HUES48 (cell line): ENCODE measurements around the gene IRF2.

Experiments
- H3K27ac ChIP-seq: one replicate; pipeline ENCODE4 v1.7.0; 2013; ENCODE audit warnings: low read depth, low read length, inconsistent platforms
- H3K27me3 ChIP-seq: 2 replicates; pipeline ENCODE4 v1.6.1; 2013; ENCODE audit warnings: mild to moderate bottlenecking, low read length; ENCODE audit not compliant: control insufficient read depth, insufficient read depth
- H3K36me3 ChIP-seq: 2 replicates; pipeline ENCODE4 v1.6.1; 2013; ENCODE audit warnings: low read length; ENCODE audit not compliant: control insufficient read depth, insufficient read depth
- H3K4me1 ChIP-seq: 2 replicates; pipeline ENCODE4 v1.6.1; 2013; ENCODE audit warnings: mild to moderate bottlenecking, low read length; ENCODE audit not compliant: control insufficient read depth, insufficient read depth
- H3K4me3 ChIP-seq: 2 replicates; pipeline ENCODE4 v1.5.1; 2013; ENCODE audit warnings: mild to moderate bottlenecking, low read depth, low read length
- H3K9ac ChIP-seq: 2 replicates; pipeline ENCODE4 v1.6.1; 2013; ENCODE audit warnings: mild to moderate bottlenecking, low read depth, low read length, moderate library complexity
- H3K9me3 ChIP-seq: 2 replicates; pipeline ENCODE4 v1.6.1; 2013; ENCODE audit warnings: low read length; ENCODE audit not compliant: control insufficient read depth, insufficient read depth

IRF2 gene

DNA sequence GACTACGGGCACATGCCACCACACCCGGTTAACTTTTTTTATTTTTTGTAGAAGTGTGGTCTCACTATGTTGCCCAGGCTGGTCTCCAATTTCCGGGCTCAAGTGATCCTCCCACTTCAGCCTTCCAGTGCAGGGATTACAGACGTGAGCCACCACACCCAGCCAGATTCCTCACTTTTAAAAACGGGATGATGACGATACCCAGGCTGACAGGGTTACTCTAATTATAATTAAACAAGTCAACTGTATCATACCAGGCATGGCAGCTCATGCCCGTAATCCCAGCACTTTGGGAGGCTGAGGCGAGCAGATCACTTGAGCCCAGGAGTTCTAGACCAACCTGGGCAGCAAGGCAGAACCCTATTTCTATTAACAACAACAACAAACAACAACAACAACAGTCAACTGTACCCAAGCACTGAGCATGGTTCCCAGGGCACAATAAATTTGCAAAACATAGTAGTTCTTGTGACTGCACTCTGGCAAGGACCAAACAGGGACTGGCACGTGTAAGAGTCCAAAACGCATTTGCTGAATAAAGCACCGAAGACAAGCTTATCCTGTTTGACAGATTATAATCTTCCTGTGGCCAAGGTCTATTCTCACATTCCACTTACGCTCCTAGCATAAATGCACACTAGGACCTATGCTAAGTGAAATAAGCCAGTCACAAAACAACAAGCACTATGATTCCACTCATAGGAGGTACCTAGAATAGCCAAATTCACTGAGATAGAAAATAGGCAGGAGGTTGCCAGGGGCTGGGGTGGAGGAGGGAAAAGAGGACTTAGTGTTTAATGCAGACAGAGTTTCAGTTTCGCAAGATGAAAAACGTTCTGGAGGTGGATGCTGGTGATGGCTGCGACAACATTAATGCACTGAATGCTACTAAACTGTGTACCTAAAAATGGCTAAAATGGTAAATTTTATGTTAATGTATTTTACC, 77.5 kb downstream of the IRF2 start:
- Histone ChIP-seq H3K36me3 (peaks cover 49% of the 10 kb centered on the region), H3K27me3 (no peaks in the 10 kb centered on the region), H3K4me1 (peaks cover 15% of the 10 kb centered on the region), H3K27ac (no peak overlapping the region), H3K4me3 (no peak overlapping the region), H3K9ac (no peak overlapping the region), H3K9me3 (no peaks in the 10 kb centered on the region)

- H3K9ac ChIP-seq = no peak overlapping the region
- no peak overlapping the region for H3K27ac ChIP-seq
- H3K4me3 ChIP-seq = no peak overlapping the region
- no peaks in the 10 kb centered on the region for H3K9me3 ChIP-seq
- peaks cover 6% of the 10 kb centered on the region for H3K4me1 ChIP-seq
- peaks cover 58% of the 10 kb centered on the region for H3K36me3 ChIP-seq
- no peaks in the 10 kb centered on the region for H3K27me3 ChIP-seq
These were observed 78.4 kb downstream of the IRF2 start for GRCh38 chr4:184395971-184396391.

- H3K4me1 ChIP-seq = peaks cover 5% of the 10 kb centered on the region
- no peaks in the 10 kb centered on the region for H3K9me3 ChIP-seq
- no peaks in the 10 kb centered on the region for H3K27me3 ChIP-seq
- no peak overlapping the region for H3K4me3 ChIP-seq
- no peak overlapping the region for H3K9ac ChIP-seq
- peaks cover 58% of the 10 kb centered on the region for H3K36me3 ChIP-seq
- H3K27ac ChIP-seq = no peak overlapping the region
These were observed 78.9 kb downstream of the IRF2 start for GRCh38 chr4:184395451-184395917.

DNA sequence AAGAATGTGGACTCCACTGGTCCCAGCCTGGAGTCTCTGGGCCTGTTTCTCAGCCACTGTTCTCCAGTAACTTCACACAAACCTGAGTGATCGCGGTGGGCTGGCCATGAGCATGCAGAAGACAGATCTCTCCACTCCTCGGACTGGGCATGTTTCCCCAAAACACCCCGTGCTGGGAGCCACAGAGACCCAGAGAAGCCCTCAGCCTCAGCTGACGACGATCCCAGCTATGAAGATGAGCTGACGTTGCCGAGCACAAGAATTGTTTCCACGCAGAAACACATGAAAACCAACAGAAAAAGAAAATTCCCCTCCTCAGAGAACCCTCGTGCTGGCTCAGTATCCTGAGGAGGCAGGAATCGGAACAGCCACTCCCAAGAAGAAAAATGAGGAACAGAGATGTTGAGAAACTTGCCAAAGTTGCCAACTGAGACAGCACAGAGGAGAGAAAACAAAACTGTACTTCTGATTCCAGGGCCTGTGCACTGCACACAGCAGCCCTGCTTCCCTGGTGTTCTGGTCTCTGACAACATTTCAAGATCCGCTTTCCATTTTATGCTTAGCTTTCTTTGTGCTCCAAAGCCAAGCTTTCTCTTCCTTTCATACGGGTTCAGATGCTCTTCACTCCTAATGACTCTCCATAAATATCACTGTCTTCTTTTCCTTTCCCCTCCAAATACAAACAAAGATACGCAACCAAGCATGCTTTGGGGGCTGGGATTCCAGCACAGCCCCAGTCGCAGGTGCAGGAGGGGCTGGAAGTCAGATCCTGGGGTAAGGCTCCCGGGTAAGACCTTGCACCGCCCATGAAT, 81.4 kb downstream of the IRF2 start:
- Histone ChIP-seq H3K4me1 (peaks cover 17% of the 10 kb centered on the region), H3K4me3 (no peak overlapping the region), H3K27ac (no peak overlapping the region), H3K27me3 (no peaks in the 10 kb centered on the region), H3K36me3 (peaks cover 50% of the 10 kb centered on the region), H3K9ac (no peak overlapping the region), H3K9me3 (no peaks in the 10 kb centered on the region)

DNA sequence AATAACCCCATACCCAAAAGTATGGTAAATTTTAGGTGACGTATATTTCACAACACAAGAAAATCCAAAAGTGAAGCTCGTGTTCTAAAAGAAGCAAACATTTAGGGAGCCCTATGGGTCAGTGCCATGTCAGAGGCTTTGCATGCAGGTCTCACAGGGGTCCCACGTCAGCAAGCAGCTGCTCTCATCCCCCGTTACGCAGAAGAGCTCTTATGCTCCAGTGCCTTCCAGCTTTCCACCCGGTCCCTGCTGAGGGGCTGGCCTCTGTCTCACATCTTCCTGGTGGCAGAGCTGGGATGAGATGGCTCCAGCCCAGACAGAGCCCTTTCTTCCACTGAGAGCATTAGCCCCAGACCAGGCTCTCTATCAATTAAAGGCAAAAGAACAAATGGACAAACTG, 82.0 kb downstream of the IRF2 start:
- Histone ChIP-seq H3K9ac (no peak overlapping the region), H3K4me3 (no peak overlapping the region), H3K4me1 (peaks cover 20% of the 10 kb centered on the region), H3K9me3 (no peaks in the 10 kb centered on the region), H3K36me3 (peaks cover 44% of the 10 kb centered on the region), H3K27ac (no peak overlapping the region), H3K27me3 (no peaks in the 10 kb centered on the region)

DNA sequence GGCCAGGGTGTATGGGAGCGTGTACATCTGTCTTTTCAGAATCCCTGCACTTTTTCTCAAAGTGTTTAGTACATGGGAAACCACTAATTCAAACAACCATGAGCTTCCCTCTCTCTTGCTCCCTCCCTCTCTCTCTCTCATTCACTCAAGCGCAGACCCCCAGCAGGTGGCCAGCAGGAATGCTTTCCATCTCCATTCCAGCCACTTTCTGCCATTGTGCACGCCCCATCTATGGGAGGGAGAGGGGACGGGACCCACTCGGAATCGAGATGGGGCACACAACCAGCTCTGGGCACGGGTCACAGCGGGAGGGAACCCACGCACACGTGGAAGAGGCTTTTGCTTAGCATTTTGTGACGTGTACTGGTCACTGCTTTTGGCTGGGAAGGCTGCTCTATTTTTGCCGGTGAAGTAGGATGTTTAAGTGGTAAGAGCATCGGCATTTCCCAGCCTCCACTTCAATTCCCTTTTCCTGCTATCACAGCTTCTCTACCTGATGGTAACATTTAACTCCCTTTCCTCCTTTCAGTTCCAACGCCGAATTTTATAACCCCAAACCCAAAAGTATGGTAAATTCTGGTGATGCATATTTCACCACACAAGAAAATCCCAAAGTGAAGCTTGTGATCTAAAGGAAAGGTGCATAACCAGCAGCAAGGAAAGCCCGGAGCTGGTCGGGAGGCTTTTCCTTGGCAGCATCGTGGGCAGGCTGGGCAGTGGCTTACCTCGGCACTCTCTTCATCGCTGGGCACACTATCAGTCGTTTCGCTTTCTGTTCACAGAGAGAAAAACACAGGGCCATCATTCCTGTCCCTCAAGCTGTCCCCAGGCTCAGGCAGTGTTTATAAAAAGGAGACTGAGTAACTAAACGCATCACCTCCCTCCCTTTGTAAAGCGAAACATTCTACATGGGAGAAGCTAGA, 84.1 kb downstream of the IRF2 start:
- H3K4me3 ChIP-seq = peak overlapping the region; percentile 45
- no peak overlapping the region for H3K9ac ChIP-seq
- peak overlapping the region; percentile 34 for H3K27ac ChIP-seq

GRCh38 chr4:184388106-184388505, 86.2 kb downstream of the IRF2 start:
- Histone ChIP-seq H3K9ac (no peak overlapping the region), H3K27ac (no peak overlapping the region)

More for the DNA sequence above, 84.1 kb downstream of the IRF2 start:
- no peaks in the 10 kb centered on the region for H3K27me3 ChIP-seq
- H3K4me1 ChIP-seq = peaks cover 41% of the 10 kb centered on the region
- H3K36me3 ChIP-seq = peaks cover 34% of the 10 kb centered on the region
- H3K9me3 ChIP-seq = no peaks in the 10 kb centered on the region

GRCh38 chr4:184387351-184387750, 87.0 kb downstream of the IRF2 start:
- Histone ChIP-seq H3K36me3 (peaks cover 19% of the 10 kb centered on the region), H3K4me3 (no peak overlapping the region), H3K4me1 (peaks cover 70% of the 10 kb centered on the region), H3K9me3 (no peaks in the 10 kb centered on the region), H3K27me3 (no peaks in the 10 kb centered on the region), H3K9ac (no peak overlapping the region), H3K27ac (peak overlapping the region; percentile 77)

More at GRCh38 chr4:184388106-184388505, 86.2 kb downstream of the IRF2 start:
- Histone ChIP-seq H3K4me1 (peaks cover 62% of the 10 kb centered on the region), H3K27me3 (no peaks in the 10 kb centered on the region), H3K9me3 (no peaks in the 10 kb centered on the region), H3K4me3 (no peak overlapping the region), H3K36me3 (peaks cover 24% of the 10 kb centered on the region)

DNA sequence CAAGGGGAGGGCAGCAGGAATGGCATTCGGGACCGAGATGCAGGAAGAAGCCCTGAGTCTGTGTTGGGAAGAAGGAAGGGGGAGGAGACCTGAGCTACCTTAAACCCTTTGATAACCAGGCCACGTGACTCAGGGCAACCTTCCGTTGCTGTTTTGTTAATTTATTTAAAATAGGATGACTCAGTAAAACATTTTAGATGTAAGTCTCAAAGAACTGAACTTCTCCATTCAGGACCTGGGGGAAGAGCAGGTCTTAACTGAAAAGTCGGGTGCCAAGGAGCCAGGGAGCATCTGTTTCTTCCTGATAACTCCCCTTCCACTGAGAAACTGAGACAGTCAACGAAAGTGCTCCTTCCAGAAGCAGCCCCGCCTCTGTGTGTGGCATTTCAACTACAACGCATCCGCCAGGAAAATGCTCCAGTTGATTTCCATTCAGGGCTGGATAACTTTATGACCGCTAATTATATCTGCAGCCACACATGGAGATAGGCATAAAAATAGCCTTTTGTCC, 88.0 kb downstream of the IRF2 start:
- H3K36me3 ChIP-seq = peaks cover 9% of the 10 kb centered on the region
- H3K9ac ChIP-seq = peak overlapping the region; percentile 11; the same call in 1 of the 2 replicates
- H3K27ac ChIP-seq = peak overlapping the region; percentile 77
- H3K4me3 ChIP-seq = peak overlapping the region; percentile 5; the same call in 1 of the 2 replicates
- peaks cover 75% of the 10 kb centered on the region for H3K4me1 ChIP-seq
- no peaks in the 10 kb centered on the region for H3K27me3 ChIP-seq
- H3K9me3 ChIP-seq = no peaks in the 10 kb centered on the region

GRCh38 chr4:184385705-184386141, 88.6 kb downstream of the IRF2 start:
- H3K9ac ChIP-seq = peak overlapping the region; percentile 21; the same call in 1 of the 2 replicates
- H3K4me3 ChIP-seq = no peak overlapping the region; the same call in 1 of the 2 replicates
- H3K27ac ChIP-seq = peak overlapping the region; percentile 77
- no peaks in the 10 kb centered on the region for H3K9me3 ChIP-seq
- H3K36me3 ChIP-seq = peaks cover 5% of the 10 kb centered on the region; the same call in 1 of the 2 replicates
- H3K27me3 ChIP-seq = no peaks in the 10 kb centered on the region
- H3K4me1 ChIP-seq = peaks cover 73% of the 10 kb centered on the region
